Neural progenitor cell (in vitro differentiated cells): ENCODE data around the gene RNF34.

Experiments used
- EZH2 ChIP-seq: fragments of 200-600 bp; sonication (generic); IDR thresholded peaks from 2 replicates; pipeline ENCODE4 v1.6.1; 2017; ENCODE audit warnings: antibody characterized with exemption, mild to moderate bottlenecking, moderate library complexity
- EZH2phosphoT487 ChIP-seq: fragments of 200-600 bp; sonication (generic); IDR thresholded peaks from 2 replicates; pipeline ENCODE4 v1.6.1; 2017; ENCODE audit warnings: antibody characterized with exemption
- TF ChIP-seq, protein P1 (sequence below): fragments of 200-600 bp; sonication (generic); IDR thresholded peaks from 2 replicates; pipeline ENCODE4 v1.5.1; 2017; ENCODE audit warnings: antibody characterized with exemption, mild to moderate bottlenecking

DNA sequence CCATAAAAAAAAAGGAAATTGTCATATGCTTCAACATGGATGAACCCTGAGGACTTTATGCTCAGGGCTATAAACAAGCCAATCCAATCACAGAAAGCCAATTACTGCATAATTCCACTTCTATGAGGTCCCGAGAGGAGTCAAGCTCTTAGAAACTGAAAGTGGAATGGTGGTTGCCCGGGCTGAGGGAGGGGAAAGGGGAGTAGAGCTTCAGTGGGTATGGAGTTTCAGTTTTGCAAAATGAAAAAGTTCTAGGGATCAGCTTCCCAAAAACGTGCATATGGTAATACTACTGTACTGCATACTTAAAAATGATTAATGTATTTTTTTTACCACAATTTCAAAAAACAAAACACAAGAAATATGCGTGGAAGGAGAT, 52.0 kb downstream of the RNF34 start:
- TF ChIP-seq EZH2 (no peak), EZH2phosphoT487 (no peak)
- TF ChIP-seq, protein P1, sequence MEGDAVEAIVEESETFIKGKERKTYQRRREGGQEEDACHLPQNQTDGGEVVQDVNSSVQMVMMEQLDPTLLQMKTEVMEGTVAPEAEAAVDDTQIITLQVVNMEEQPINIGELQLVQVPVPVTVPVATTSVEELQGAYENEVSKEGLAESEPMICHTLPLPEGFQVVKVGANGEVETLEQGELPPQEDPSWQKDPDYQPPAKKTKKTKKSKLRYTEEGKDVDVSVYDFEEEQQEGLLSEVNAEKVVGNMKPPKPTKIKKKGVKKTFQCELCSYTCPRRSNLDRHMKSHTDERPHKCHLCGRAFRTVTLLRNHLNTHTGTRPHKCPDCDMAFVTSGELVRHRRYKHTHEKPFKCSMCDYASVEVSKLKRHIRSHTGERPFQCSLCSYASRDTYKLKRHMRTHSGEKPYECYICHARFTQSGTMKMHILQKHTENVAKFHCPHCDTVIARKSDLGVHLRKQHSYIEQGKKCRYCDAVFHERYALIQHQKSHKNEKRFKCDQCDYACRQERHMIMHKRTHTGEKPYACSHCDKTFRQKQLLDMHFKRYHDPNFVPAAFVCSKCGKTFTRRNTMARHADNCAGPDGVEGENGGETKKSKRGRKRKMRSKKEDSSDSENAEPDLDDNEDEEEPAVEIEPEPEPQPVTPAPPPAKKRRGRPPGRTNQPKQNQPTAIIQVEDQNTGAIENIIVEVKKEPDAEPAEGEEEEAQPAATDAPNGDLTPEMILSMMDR = no peak
